Renal cortical epithelial cell (primary cell): ENCODE data around the gene STX19. TPM values are rescaled to one million over a fixed set of nuclear protein-coding genes. Genes with fewer than 3 reads are reported as not detected.
"Not testable (repeated sequence)": the region's sequence is repeated elsewhere in the genome, so short reads cannot be mapped to it uniquely, and the experiment has no call there.

Experiments
- DNase-seq: peaks from one replicate; pipeline ENCODE4 v3.0.0-alpha.2; 2011; ENCODE audit warnings: low read depth
- total RNA-seq: library from RNA; depleted of rRNA; stranded (reverse); fragments of >200 nt; gene quantifications from 2 replicates; pipeline ENCODE4 v1.2.3, GENCODE V29; 2014

Gene STX19
- total RNA-seq, 1 donor from 2014 or later = not detected

GRCh38 chr3:93979850-93980676 lies 48.3 kb downstream of the STX19 start, which contains the start of gene ARL13B:
Gene ARL13B, plus strand, starts transcription at chr3:93980155. Its CDS starts 269 bp downstream, at chr3:93980424.
- DNase-seq = peak; percentile 96

- DNase-seq = peak; percentile 75
Observed at GRCh38 chr3:93973131-93974126, 55.0 kb downstream of the STX19 start, which contains the start of gene PROS1. Gene PROS1, minus strand, starts transcription at chr3:93973896. Its CDS starts 147 bp downstream, at chr3:93973749.

GRCh38 chr3:93969997-93970396 lies 58.4 kb downstream of the STX19 start:
- DNase-seq = no peak

GRCh38 chr3:93969443-93969842 lies 59.0 kb downstream of the STX19 start:
- DNase-seq = peak; percentile 63

GRCh38 chr3:93965106-93965505 lies 63.3 kb downstream of the STX19 start:
- not testable (repeated sequence) for DNase-seq

Other genes with a start within 250 kb of the STX19 start
- 23.3 and 60.3 TPM in 2 replicates for gene PROS1, start 54.7 kb downstream of the STX19 start, total RNA-seq
- 12.2 and 16.4 TPM in 2 replicates for gene ARL13B, start 48.4 kb downstream of the STX19 start, total RNA-seq
- 2.3 and 6.3 TPM in 2 replicates for gene DHFR2, start 34.3 kb upstream of the STX19 start, total RNA-seq
- gene NSUN3, start 34.5 kb upstream of the STX19 start, total RNA-seq = 14.6 and 15.5 TPM in 2 replicates